ENCODE measurements around the gene KLHL22.

- TF ChIP-seq EZH2 (IDR thresholded peaks at IDR 0.05; ENCODE audit: low read length, unreplicated experiment) (no peak), CTCF (conservative IDR thresholded peaks at IDR 0.05; ENCODE audit: low read depth, low read length) (no peak)
Observed at GRCh38 chr22:20487715-20488114, 7.9 kb downstream of the KLHL22 start.

Data from PC-3 (cell line).